ENCODE results near the gene FEM1B.

DNA sequence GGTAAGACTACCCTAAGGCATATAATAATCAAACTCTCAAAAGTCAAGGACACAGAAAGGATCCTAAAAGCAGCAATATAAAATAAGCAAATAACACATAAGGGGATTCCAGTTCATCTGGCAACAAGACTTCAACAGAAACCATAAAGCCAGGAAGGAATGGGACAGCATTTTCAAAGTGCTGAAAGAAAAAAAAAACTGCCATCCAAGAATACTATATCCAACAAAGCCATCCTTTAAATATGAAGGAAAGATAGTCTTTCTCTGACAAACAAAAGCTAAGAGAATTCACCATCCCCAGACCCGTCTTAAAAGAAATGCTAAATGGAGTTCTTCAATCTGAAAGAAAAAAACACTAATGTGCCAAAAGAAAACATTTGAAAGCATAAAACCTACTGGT lies 33.3 kb upstream of the FEM1B start:
- TF ChIP-seq, protein P1, sequence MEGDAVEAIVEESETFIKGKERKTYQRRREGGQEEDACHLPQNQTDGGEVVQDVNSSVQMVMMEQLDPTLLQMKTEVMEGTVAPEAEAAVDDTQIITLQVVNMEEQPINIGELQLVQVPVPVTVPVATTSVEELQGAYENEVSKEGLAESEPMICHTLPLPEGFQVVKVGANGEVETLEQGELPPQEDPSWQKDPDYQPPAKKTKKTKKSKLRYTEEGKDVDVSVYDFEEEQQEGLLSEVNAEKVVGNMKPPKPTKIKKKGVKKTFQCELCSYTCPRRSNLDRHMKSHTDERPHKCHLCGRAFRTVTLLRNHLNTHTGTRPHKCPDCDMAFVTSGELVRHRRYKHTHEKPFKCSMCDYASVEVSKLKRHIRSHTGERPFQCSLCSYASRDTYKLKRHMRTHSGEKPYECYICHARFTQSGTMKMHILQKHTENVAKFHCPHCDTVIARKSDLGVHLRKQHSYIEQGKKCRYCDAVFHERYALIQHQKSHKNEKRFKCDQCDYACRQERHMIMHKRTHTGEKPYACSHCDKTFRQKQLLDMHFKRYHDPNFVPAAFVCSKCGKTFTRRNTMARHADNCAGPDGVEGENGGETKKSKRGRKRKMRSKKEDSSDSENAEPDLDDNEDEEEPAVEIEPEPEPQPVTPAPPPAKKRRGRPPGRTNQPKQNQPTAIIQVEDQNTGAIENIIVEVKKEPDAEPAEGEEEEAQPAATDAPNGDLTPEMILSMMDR (conservative IDR thresholded peaks at IDR 0.05; ENCODE audit: low read length): no peak
- TF ChIP-seq EZH2phosphoT487 (IDR thresholded peaks at IDR 0.05; ENCODE audit: borderline replicate concordance, low read depth, low read length): no peak

Measured in OCI-LY7 (cell line).